HG03175 (cell line): ENCODE measurements around the gene NUP133.
"Not testable (repeated sequence)": the region's sequence is repeated elsewhere in the genome, so short reads cannot be mapped to it uniquely, and the experiment has no call there.

ENCODE experiments used
- ATAC-seq: cut with Tn5 transposase; IDR thresholded peaks from one replicate; pipeline ENCODE4 v1.9.1; 2021; ENCODE audit warnings: mild to moderate bottlenecking, moderate library complexity; ENCODE audit not compliant: unreplicated experiment

The NUP133 gene

DNA sequence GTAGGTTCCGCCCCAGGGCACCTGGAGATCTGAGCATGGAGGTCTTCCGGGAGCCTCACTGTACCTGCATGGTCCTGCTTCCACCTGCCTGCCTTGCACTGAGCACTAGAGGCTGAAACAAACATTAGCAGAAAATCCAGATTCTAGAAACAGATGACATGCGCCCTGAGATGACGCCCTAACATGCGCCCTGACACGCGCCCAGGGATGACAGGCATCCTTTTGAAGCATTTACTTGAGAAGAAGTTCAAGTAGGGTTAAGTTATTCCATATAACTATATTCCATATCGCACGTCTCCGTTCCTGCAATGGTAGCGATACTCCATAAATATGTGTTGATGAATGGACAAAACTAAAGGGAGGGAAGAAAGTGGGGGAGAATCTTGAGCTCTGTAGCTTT is 87.9 kb downstream of the NUP133 start:
- no peak for ATAC-seq

DNA sequence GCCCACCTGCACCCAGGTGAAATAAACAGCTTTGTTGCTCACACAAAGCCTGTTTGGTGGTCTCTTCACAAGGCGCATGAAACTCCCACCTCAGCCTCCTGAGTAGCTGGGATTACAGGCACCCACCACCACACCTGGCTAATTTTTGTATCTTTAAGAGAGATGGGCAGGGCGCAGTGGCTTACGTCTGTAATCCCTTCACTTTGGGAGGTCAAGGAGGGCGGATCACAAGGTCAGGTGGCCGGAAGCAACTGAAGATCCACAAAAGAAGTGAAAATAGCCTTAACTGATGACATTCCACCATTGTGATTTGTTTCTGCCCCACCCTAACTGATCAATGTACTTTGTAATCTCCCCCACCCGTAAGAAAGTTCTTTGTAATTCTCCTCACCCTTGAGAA is 89.6 kb downstream of the NUP133 start:
- ATAC-seq, result not testable (repeated sequence)

DNA sequence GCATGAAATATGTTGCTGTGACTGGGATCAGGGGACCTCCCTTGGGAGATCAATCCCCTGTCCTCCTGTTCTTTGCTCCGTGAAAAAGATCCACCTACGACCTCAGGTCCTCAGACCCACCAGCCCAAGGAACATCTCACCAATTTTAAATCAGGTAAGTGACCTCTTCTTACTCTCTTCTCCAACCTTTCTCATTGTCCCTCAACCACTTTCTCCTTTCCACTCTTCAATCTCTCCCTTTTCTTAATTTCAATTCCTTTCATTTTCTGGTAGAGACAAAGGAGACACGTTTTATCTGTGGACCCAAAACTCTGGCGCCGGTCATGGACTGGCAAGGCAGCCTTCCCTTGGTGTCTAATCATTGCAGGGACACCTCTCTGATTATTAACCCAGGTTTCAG is 95.3 kb downstream of the NUP133 start:
- not testable (repeated sequence) for ATAC-seq

DNA sequence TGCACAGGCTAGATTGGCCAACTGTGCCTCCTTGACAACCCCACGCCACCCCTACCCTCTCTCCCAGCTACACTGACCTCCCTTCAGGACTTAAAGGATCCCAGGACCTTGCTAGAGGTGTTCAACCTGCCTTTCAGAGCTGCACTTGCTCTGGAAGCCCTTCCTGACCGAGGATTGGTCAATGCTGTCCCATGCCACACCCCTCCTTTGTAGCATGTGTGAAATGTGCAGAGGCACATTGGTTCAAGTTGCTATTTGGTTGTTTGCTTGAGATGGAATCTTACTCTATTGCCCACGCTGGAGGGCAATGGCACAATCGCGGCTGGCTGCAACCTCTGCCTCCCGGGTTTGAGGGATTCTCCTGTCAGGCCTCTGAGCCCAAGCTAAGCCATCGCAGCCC is 96.1 kb downstream of the NUP133 start:
- no peak for ATAC-seq

DNA sequence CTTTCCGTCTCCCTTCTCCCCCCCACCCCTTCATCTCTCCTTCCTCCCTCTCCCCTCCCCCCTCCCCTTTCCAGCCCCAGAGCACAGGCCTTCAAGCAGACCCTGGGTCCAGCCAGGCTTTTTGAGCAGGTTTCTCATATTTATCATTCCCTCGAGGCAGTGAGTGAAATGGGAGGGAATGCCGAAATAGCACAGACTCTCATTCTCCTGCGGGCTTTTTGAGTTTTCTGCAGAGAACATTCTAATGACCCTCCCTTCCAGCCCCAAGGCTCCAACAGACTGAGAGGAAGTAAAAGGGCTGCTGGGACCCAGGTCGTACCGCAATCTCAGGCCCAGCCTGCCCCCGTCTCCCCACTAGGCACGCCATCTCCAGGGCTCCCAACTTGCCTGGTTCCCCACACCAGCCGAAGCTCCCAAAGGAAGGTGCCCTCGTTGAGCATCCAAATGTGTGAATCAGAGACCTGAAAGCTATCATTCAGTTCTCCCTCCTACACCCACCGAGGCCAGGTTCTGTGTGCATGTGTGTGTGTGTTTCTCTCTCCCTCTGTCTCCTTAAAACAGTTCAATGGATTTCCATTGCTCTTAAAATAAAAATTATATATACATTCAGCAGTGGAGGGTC is 96.6 kb downstream of the NUP133 start:
- ATAC-seq, result no peak

DNA sequence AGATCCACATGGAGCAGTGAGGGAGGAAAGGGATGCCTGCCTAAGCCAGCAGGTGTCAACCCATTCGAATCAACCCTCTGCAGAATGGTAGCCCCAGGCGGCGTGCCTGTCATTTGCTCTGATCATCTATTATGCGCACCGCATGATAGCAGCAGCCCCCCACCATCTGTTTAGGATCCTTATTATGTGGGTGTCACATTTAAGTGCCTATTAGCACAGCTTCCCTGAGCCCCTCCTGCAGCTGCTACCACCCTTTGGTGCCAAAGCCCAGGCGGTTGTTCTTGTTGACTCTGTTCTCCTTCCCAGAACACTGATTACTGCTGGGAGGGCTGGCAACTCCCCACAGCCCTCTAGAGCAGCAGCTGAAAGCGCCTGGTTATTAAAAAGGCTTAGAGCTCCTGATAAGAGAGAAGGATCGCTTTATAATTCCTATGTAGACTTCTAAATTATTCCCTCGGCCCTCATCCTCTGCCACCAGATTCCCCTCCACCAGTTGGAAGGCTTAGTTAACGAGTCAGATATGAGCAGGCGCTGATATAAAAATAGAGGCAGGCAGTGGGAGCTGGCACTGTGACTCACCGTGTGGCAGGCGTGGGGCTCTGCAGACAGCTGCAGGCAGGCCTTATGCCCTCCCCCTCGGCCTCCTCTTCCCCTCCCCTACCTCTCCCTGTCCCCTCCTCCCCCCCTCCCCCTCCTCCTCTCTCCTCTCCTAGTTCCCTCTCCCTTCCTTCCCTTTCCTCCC is 97.3 kb downstream of the NUP133 start:
- ATAC-seq, result no peak

DNA sequence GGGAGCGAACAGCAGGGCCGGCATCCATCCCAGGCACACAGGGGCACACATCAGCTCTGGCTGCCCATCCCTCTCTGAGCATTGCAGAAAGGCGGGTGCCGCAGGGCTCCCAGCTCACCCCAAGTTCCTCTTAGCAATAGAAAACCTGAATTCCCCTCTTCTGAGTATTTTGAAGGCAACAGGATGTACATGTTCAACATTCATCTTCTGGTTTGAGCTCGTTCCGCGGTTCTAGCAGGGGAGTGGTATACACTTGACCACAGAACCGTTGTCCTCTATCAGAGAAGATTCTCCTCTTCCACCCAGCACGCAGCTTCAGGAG is 97.8 kb downstream of the NUP133 start:
- no peak for ATAC-seq

DNA sequence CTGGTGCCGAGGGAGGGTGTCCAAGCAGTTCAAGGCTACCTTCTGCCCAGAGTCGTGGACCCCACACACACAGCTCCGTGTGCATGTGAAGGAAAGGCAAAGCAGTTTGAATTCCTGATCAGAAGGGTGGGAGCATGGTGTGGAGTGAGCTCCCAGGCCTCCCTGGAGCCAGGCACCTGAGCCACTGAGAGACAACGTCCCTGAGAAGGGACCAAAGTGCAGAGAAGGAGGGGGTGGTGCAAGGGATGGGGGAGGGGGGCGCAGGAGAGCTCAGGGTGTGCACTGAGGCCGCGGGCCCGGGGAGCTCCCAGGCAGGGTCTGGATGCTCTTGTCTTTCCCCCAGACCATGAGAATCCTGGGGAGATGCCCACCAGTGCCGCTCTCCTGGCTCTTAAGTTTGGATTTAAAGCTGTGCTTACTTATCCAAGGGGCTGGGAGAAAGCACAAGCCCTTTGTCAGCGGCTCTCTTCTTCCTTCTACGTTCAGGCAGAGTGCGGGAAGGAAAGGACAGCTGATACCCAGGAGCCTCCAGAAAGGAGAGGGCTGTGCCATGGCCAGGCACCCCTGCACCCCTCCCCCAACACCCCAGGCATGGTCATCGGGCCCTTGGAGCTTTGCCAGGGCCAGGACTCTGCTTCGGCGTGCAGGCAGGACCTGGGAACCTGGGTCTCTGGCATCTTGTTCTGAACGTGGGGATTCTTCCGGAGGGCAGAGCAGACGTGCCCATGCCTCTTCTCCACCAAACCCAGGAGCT is 98.3 kb downstream of the NUP133 start:
- ATAC-seq, result no peak

DNA sequence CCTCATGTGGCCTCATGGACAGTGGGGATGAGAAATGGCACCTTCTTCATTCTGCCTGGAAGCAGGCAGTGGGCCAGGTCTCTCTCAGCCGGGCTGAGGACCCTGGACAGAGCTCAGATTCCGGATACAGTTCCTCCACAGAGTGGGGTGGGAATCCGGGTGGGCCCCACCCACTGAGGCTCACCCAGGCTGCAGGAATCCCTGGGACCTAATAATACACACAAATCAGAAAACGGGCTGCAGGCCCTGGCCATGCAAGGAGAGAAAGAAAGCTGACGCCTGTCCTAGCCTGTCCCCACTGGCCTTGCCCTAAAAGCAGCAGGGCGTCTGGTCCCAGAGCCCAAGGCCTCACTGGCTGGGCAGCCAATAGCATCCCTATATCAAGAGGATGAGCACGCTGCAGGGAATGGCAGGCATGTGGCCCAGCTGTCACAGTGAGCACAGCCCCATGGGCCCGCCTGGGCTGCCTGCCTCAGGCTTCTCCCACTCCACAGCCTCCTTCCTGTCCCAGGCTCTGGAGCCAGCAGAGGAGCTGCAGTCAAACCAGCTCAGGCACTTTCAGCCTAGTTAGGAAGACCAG is 99.6 kb downstream of the NUP133 start:
- no peak for ATAC-seq

DNA sequence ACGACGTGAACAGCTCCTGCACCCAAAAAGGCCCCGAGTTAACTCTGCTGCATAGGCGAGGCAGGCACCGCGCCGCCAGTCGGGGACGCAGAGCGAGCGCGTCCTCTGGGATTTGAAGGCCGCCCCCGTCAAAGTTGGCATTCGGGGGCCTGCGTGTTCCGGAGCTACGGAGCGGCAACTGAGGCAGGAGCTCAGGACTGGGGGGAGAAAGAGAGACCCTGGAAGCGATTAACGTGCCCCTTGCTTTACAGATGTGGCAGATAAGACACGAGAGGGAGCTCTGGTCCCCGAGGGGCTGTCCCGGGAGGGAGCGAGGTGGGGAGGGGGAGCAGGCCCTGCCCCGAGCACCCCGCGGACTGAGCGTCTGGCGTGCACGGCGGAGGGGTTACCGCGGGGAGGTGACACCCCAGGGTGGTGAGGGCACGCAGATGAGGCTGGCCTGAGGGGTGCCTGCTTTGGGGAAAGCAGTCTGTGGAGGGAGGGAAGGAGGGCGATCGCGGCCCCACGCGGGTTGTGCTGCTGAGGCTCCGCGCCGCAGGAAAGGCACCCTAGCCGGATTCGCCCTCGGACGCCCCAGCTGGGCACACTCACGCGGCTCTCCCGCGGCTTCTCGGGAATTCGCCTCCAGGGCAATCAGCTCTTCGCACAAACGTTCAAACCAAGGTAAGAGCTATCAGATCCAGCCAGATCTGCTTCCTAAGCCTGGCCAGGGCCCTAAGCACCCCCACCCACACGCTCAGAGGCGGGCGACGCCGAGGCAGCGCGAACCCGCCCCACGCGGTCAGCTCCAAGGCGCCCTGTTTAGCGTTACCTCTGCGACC is 100.7 kb downstream of the NUP133 start:
- ATAC-seq, result no peak

DNA sequence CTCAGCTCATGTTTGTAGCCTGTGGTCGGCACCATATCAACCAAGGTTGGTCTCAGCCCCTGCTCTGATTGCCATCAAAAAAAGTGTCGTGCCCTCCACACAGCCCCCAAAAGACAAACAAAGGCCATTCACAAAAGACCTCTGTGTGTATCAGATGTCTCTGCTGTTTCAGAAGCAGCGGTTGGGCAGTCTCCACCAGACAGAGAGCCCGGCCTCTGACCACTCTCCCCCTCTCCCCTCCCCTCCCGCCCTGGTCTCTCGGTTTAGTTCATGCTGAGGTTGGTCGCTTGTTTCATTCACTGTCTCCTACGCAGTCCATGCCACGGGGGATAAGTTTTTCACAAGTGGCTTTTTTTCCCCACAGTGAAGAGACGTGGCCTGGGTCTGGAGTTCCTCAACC is 101.3 kb downstream of the NUP133 start:
- ATAC-seq, result no peak

DNA sequence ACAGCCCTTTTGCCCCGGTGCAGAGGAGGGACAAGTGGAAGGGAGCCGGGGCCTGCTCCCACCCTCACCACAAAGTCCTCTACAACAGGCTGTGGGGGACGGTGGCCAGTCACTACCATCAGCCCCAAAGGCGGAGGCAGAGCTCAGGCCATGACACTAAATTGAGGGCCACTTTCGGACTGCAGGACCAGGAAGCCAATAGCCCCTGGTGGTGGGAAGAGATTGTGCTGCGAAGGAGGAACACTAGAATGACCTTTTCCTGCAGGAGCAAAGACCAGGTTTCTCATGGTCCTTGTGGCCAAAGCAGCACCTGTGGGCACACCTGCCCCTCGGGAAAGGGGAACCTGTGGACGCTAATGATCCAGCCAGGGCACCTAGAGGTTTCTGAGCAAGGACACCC is 104.6 kb downstream of the NUP133 start:
- ATAC-seq, result no peak

DNA sequence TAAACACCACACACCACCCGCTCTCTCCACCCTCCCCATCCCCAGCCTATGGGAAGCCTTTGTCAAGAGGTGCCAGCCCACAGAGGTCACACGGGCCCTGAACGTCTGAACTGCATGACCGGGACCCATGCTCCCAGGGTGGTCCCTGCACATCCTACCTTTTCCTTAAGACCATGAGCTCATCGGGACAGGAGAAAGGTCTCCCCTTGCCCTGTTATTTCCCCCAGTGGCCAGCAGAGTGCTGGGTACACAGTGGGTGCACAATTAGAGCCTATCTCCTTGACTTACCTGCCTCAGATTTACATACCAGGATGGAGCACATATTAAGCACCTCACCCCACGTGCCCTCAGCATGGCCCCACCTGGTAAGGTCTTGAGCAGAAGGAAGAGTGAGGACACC is 105.1 kb downstream of the NUP133 start:
- no peak for ATAC-seq

DNA sequence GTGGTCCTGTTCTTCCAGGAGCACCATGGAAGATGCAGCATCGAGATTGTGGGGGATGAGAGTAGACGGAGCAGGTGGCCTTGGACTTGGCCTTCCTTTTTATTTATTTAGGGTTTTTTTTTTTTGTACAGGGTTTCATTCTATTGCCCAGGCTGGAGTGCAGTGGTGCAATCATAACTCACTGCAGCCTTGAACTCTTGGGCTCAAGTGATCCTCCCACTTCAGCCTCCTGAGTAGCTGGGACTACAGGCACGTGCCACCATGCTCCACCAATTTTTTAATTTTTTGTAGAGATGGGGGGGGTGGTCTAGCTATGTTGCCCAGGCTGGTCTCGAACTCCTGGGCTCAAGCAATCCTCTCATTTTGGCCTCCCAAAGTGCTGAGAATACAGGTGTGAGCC is 105.8 kb downstream of the NUP133 start:
- ATAC-seq, result not testable (repeated sequence)

DNA sequence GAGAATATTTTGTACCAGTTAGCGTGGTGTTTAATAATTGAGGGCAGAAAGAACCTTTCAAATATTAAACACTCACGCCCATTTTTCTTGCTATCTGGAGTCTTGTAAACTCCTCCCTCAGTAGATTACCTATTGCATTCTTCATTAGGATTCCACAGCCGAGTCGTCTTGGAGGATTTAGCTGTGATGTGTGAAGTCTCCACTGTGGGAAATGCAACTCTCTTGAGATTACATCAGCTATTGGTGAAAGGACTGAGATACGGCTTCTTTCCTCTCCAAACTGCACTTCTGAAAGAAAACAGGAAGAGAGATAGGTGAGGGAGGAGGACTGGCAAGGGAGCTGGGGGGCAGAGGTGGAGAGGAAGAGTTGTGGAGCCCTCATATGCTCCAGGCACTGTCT is 110.4 kb downstream of the NUP133 start:
- ATAC-seq, result no peak

DNA sequence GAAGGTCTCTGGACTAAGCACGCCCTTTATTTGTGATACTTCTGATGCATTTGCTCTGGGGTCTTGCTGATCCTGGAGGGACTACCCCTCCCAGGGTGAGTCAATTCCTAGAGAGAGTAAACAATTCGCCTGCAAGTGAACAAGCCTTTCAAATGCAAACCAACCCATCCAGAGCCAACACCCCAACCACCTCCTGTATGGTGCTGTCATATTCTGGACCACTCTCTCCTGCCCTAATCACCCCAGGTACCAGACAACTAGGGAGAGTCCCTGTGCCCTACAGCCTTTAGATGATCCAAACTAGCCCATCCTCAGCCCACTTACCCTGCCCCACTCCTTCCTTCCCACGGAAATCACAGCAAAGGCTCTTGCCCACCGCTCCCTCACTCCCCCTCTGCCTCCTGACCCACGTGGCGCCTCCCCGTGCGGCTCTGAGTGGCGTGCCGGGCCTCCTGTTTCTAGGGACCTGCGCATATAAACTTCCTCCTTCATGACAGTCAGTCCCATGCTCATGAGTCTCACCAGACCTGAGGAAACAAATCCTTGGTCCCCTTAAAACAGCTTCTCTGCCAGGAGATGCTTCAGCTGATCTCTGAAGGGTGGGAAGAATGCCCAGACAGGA is 111.4 kb downstream of the NUP133 start:
- no peak for ATAC-seq

DNA sequence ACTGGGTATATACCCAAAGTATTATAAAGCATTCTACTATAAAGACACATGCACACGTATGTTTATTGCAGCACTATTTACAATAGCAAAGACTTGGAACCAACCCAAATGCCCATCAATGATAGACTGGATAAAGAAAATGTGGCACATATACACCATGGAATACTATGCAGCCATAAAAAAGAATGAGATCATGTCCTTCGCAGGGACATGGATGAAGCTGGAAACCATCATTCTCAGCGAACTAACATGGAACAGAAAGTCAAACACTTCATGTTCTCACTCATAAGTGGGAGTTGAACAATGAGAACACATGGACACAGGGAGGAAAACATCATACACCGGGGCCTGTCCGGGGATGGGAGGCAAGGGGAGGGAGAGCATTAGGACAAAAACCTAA is 113.6 kb downstream of the NUP133 start:
- not testable (repeated sequence) for ATAC-seq

DNA sequence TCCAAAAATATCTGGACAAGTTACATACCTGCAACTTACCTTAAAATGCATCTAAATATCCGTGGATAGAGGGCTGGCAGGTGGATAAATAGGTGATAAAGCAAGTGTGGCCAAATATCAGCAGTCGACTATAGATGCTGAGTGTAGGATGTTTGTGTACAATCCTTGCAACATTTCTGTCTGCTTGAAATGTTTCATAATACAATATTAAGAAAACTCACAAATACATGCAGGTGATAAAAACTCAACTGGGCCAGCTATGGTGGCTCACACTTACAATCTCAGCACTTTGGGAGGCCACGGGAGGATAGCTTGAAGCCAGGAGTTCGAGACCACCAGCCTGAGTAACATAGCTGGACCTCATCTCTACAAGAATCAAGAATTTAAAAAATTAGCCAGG is 115.2 kb downstream of the NUP133 start:
- no peak for ATAC-seq
